HCT116 (cell line): ENCODE results near the gene PDCD6IP. TPM values are rescaled to one million over a fixed set of nuclear protein-coding genes. Genes with fewer than 3 reads are reported as not detected.

Experiments used
- ATAC-seq: fragments of 200-7000 bp; cut with Tn5 transposase; 2 replicates; pipeline ENCODE4 v1.9.1; 2020; ENCODE audit warnings: mild to moderate bottlenecking, moderate library complexity
- BruUV-seq: library from RNA; stranded (reverse); fragments of 400-500 nt; replicated peaks from 2 replicates; lab custom pipeline; 2021; lab: Mats Ljungman, UMichigan
- CTCF ChIA-PET: fragments of 300-600 bp; sonication (Branson Sonifier 250); formaldehyde crosslinking; loops from one replicate; lab custom pipeline; 2021; ENCODE audit warnings: antibody characterized with exemption; lab: Charles Lee
- POLR2A ChIA-PET: fragments of 300-600, 350-600 bp; sonication (Branson Sonifier 250); formaldehyde crosslinking; loops from one replicate; lab custom pipeline; 2021; ENCODE audit warnings: antibody characterized with exemption; lab: Charles Lee
- RAD21 ChIA-PET, 2 experiments: fragments of 300-600 bp; sonication (Branson Sonifier 250); formaldehyde crosslinking; loops; one replicate each; lab custom pipeline; 2023; ENCODE audit warnings: low total read pairs in 2 of 2; ENCODE audit not compliant: uncharacterized antibody in 2 of 2, unreplicated experiment in 2 of 2, low non-redundant PET in 1 of 2; lab: Charles Lee
- DNase-seq: peaks from one replicate; pipeline ENCODE4 v3.0.0-alpha.2; 2010; ENCODE audit warnings: low read depth, low spot score
- H2AFZ ChIP-seq: fragments of 200-600 bp; shearing (Covaris generic), sonication (generic); 2 replicates; pipeline ENCODE4 v1.6.1; 2017; ENCODE audit warnings: low read depth, mixed run types, mixed read lengths, antibody characterized with exemption, low read length; ENCODE audit not compliant: poor library complexity, severe bottlenecking
- H3K27ac ChIP-seq: 2 replicates; pipeline ENCODE4 v1.5.1; 2012; ENCODE audit warnings: low read depth, low read length
- H3K27me3 ChIP-seq: fragments of 200-600 bp; sonication (generic); 2 replicates; pipeline ENCODE4 v1.6.1; 2016; ENCODE audit warnings: mixed run types, low read length, mixed read lengths; ENCODE audit not compliant: insufficient read depth
- H3K36me3 ChIP-seq, 2 experiments: fragments of 200-500 bp in 1 of 2; fragments of 200-600 bp in 1 of 2; sonication (Bioruptor generic) in 1 of 2; sonication (generic) in 1 of 2; 2 replicates each; pipeline versions ENCODE4 v1.5.1 to v1.6.1; 2014 to 2016; ENCODE audit warnings: low read length in 2 of 2, inconsistent platforms in 1 of 2, mixed read lengths in 1 of 2, mixed run types in 1 of 2; ENCODE audit not compliant: insufficient read depth in 2 of 2, control insufficient read depth in 1 of 2
- H3K4me1 ChIP-seq, 2 experiments: fragments of 200-600 bp in 1 of 2; sonication (generic) in 1 of 2; 2 replicates each; pipeline versions ENCODE4 v1.5.1 to v1.6.1; 2012 to 2017; ENCODE audit warnings: low read length in 2 of 2, inconsistent platforms in 1 of 2, mild to moderate bottlenecking in 1 of 2, mixed read lengths in 1 of 2, mixed run types in 1 of 2, moderate library complexity in 1 of 2; ENCODE audit not compliant: insufficient read depth in 2 of 2, control insufficient read depth in 1 of 2
- H3K4me2 ChIP-seq: fragments of 200-600 bp; sonication (generic); 2 replicates; pipeline ENCODE4 v1.6.1; 2017; ENCODE audit warnings: mixed run types, low read length, mixed read lengths
- H3K4me3 ChIP-seq, 2 experiments: fragments of 200-600 bp in 1 of 2; sonication (generic) in 1 of 2; replicated peaks in 1 of 2; 2 replicates each; pipeline ENCODE4 v1.5.1; 2011 to 2016; ENCODE audit warnings: low read length in 2 of 2, control low read depth in 1 of 2, low read depth in 1 of 2, mild to moderate bottlenecking in 1 of 2, mixed read lengths in 1 of 2, mixed run types in 1 of 2
- H3K79me2 ChIP-seq: fragments of 200-600 bp; sonication (generic); 2 replicates; pipeline ENCODE4 v1.6.1; 2017; ENCODE audit warnings: mild to moderate bottlenecking, mixed run types, low read length, moderate library complexity, mixed read lengths; ENCODE audit not compliant: insufficient read depth
- H3K9ac ChIP-seq: fragments of 200-600 bp; sonication (generic); 2 replicates; pipeline ENCODE4 v1.6.1; 2016; ENCODE audit warnings: low read length, mixed read lengths
- H3K9me2 ChIP-seq: fragments of 200-600 bp; sonication (generic), shearing (Covaris generic); 2 replicates; pipeline ENCODE4 v1.6.1; 2017; ENCODE audit warnings: mixed run types, mild to moderate bottlenecking, moderate library complexity; ENCODE audit not compliant: insufficient read depth
- H3K9me3 ChIP-seq, 2 experiments: fragments of 200-500 bp in 1 of 2; fragments of 200-600 bp in 1 of 2; sonication (Bioruptor generic) in 1 of 2; sonication (generic) in 1 of 2; 2 replicates each; pipeline ENCODE4 v1.6.1; 2014 to 2017; ENCODE audit warnings: low read length in 2 of 2, mixed read lengths in 2 of 2, inconsistent platforms in 1 of 2, low read depth in 1 of 2, mild to moderate bottlenecking in 1 of 2, mixed run types in 1 of 2, moderate library complexity in 1 of 2; ENCODE audit not compliant: control insufficient read depth in 1 of 2, insufficient read depth in 1 of 2
- H4K20me1 ChIP-seq: fragments of 200-600 bp; sonication (generic), shearing (Covaris generic); 2 replicates; pipeline ENCODE4 v1.6.1; 2017; ENCODE audit warnings: mixed run types, mild to moderate bottlenecking, moderate library complexity; ENCODE audit not compliant: insufficient read depth
- EGR1 ChIP-seq: IDR thresholded peaks from 2 replicates; pipeline ENCODE4 v1.6.1; 2012; ENCODE audit warnings: low read depth
- EZH2 ChIP-seq: fragments of 200-600 bp; sonication (generic); IDR thresholded peaks from 2 replicates; pipeline ENCODE4 v1.6.1; 2017; ENCODE audit warnings: antibody characterized with exemption, mixed run types
- MAX ChIP-seq: IDR thresholded peaks from 2 replicates; pipeline ENCODE4 v1.6.1; 2012
- POLR2A ChIP-seq: IDR thresholded peaks from 2 replicates; pipeline ENCODE4 v1.7.0; 2011; ENCODE audit warnings: borderline replicate concordance; ENCODE audit not compliant: insufficient read depth, insufficient read length; ENCODE audit errors: extremely low read depth
- POLR2AphosphoS5 ChIP-seq: IDR thresholded peaks from 2 replicates; pipeline ENCODE4 v1.6.1; 2011; ENCODE audit warnings: mild to moderate bottlenecking, low read depth, low read length, moderate library complexity
- REST ChIP-seq: IDR thresholded peaks from 2 replicates; pipeline ENCODE4 v1.6.1; 2012; ENCODE audit warnings: low read depth
- SIN3A ChIP-seq: IDR thresholded peaks from 2 replicates; pipeline ENCODE4 v1.6.1; 2012; ENCODE audit warnings: low read depth
- SP1 ChIP-seq: IDR thresholded peaks from 2 replicates; pipeline ENCODE4 v1.6.1; 2012; ENCODE audit warnings: low read depth
- TCF7L2 ChIP-seq: IDR thresholded peaks from 2 replicates; pipeline ENCODE4 v1.7.0; 2011; ENCODE audit warnings: borderline replicate concordance, inconsistent platforms; ENCODE audit not compliant: insufficient read depth, insufficient read length; ENCODE audit errors: extremely low read depth
- YY1 ChIP-seq: IDR thresholded peaks from 2 replicates; pipeline ENCODE4 v1.6.1; 2011; ENCODE audit warnings: low read length, low read depth, moderate library complexity, mild to moderate bottlenecking; ENCODE audit not compliant: insufficient replicate concordance; ENCODE audit errors: extremely low read depth
- ZFX ChIP-seq: fragments of 450-650 bp; IDR thresholded peaks from 2 replicates; pipeline ENCODE4 v1.6.1; 2017
- ZNF274 ChIP-seq: fragments of 200-500 bp; sonication (Bioruptor generic); IDR thresholded peaks from 2 replicates; pipeline ENCODE4 v1.6.1; 2014; ENCODE audit warnings: mild to moderate bottlenecking, low read depth, low read length, inconsistent platforms
- intact Hi-C: fragments of 100-400 bp; cut with micrococcal nuclease; formaldehyde crosslinking; loops from 2 replicates; pipeline ENCODE4 v1.10.0; 2022
- total RNA-seq: library from RNA; stranded (reverse); gene quantifications from one replicate; pipeline ENCODE4 v1.2.1, GENCODE V29; 2021; ENCODE audit not compliant: unreplicated experiment

The PDCD6IP gene
- total RNA-seq, 1 experiment from 2014 or later, result 241 TPM

- H3K27me3 ChIP-seq, result no peaks in the 10 kb centered on the region
- no peaks in the 10 kb centered on the region for H3K9me2 ChIP-seq
- H3K79me2 ChIP-seq, result peaks cover 5% of the 10 kb centered on the region; the same call in 1 of the 2 replicates
- ATAC-seq (no peak), DNase-seq (no peak)
- H4K20me1 ChIP-seq, result no peaks in the 10 kb centered on the region; the same call in 1 of the 2 replicates
- H3K9me3 ChIP-seq, result no peaks in the 10 kb centered on the region
- H3K9ac ChIP-seq, result no peak overlapping the region
- ChIA-PET POLR2A (no interaction called here), CTCF (no interaction called here), RAD21 (no interaction called here)
- H3K4me1 ChIP-seq, result no peaks in the 10 kb centered on the region
- intact Hi-C loops, result no loop called here
- no TSS peak for BruUV-seq
- no peak overlapping the region for H2AFZ ChIP-seq
- H3K27ac ChIP-seq, result no peak overlapping the region
- H3K4me2 ChIP-seq, result no peak overlapping the region
- TF ChIP-seq TCF7L2, result no peak
- no peak for TF ChIP-seq EZH2
- no peak for TF ChIP-seq ZNF274
- TF ChIP-seq MAX, result no peak
- TF ChIP-seq SP1, result no peak
- TF ChIP-seq EGR1, result no peak
- TF ChIP-seq ZFX, result no peak
- TF ChIP-seq POLR2AphosphoS5, result no peak
- TF ChIP-seq SIN3A, result no peak
- no peak for TF ChIP-seq REST
- TF ChIP-seq YY1, result no peak
- TF ChIP-seq POLR2A, result no peak
- no peak overlapping the region for H3K4me3 ChIP-seq
- peaks cover 13 to 15% of the 10 kb centered on the region in 2 experiments; a peak in 3 of 4 replicates for H3K36me3 ChIP-seq
Observed at GRCh38 chr3:33865133-33865532, 66.7 kb downstream of the PDCD6IP start.
